ENCODE measurements around the gene NEUROG2.

The NEUROG2 gene

DNA sequence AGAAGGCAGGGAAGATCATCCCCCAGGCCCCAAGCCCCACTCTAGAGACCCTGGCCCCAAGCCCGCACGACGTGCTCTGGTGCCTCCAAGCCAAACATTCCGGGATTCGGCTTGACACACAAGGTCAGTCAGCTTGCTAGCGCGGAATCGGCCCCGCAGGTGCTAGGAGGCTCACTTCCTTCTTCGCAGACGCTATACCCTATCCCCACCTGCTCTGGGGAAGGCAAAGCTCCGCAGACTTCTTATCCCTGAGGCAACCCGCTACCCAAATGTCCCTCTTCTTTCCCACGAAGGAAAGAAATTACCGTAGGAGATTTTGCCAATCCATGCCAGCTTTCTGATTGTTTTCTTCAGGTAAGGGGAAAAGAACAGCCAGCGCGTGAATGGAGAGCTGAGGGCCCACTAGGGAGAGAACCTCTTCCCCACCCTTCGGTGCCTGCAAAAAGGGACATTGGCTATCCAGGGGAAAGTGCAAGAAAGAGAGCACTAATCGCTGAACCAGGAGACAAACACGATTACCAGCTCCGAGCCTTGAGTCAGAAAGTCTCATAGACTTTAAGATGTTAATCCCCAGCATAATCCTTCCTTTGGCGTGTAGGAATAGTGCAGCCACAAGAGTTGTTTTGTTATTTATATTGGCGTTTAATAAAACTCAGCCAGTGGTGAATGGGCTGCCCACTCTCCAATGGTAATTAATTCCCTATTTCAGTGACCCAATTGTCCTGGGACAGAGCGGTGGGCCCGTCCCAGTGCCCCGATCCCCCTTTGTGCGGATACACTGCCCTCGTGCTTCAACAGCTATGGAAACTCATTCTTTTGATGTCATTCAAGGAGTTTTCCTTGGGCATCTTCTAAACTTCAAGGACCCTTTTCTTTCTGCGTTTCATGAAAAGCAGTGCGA lies 5.4 kb upstream of the NEUROG2 start:
- no peak for DNase-seq (ENCODE audit: low read depth)

DNA sequence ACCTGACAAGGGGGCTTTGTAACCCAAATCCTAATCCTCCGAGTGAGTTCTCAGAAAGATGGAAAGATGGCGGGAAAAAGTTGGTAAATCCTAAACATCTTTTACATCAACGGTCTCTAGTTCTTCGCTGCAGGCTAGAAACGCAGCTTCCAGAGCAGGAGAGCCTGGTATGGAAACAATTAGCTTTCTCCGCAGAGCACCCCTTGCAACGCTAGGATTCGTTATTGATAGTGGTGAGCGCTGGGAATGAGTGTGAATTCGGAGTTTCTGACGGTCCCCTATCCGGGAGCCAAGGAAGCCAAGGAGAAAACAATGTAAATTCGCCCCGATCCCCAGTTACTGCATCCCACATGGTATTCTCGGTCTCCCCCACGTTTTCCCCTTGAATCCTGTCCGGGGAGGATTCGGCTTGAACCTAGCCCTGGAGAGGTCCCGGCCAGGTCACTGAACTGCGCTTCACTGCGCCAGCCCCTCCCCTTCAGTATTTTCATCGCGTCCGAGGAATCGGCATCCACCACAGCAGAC lies 4.7 kb upstream of the NEUROG2 start:
- DNase-seq (ENCODE audit: low read depth), result no peak

GRCh38 chr4:112519689-112520597 lies 4.0 kb upstream of the NEUROG2 start:
- DNase-seq (ENCODE audit: low read depth), result no peak

- no peak for DNase-seq (ENCODE audit: low read depth)
Measured at GRCh38 chr4:112518675-112519074, 2.7 kb upstream of the NEUROG2 start.

DNA sequence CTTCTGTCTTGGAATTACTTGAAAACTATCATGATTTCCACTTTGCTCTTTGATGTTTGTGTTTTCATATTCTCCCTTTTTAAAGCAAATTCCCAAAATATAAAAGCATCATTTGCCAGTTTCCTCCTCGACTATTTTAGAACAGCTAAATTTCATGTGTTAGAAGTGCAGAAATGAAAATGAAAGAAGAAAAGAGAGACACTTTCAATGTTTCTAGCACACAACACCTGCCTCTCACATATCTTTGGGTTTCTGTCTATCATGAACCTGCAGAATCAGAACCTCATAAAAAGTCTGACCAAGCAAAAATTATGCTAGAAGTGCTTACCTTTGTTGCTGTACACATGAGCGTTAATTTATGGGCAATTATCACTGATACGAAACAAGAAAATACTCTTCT lies 1.9 kb upstream of the NEUROG2 start:
- DNase-seq (ENCODE audit: low read depth), result no peak

DNA sequence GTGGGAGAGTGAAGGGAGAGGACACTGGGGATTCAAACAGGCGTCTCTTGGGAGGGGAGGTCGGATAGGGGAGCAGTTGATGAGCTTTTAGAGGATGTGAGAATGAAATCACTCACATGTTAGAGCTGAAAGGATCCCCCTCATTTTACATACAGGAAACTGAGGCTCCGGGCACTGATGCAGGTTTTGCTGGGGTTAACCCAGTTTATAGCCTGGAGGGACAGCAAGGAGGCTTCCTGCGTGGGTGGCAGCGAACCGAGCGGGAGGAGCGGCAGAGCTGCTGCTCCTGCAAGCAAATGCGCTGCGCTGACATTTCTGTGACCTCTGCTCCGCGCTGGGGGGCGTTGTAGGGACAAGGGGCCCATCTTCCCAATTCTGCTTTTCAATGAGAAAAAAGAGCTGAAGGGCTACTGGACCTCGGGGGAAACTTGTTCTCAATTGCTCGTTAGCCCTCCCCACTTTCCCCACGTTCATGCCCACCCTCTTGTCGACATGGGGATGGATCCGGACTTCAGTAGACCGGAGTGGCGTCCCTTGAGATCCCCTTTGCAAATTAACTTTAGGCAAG lies 1.2 kb upstream of the NEUROG2 start:
- DNase-seq (ENCODE audit: low read depth), result no peak

DNA sequence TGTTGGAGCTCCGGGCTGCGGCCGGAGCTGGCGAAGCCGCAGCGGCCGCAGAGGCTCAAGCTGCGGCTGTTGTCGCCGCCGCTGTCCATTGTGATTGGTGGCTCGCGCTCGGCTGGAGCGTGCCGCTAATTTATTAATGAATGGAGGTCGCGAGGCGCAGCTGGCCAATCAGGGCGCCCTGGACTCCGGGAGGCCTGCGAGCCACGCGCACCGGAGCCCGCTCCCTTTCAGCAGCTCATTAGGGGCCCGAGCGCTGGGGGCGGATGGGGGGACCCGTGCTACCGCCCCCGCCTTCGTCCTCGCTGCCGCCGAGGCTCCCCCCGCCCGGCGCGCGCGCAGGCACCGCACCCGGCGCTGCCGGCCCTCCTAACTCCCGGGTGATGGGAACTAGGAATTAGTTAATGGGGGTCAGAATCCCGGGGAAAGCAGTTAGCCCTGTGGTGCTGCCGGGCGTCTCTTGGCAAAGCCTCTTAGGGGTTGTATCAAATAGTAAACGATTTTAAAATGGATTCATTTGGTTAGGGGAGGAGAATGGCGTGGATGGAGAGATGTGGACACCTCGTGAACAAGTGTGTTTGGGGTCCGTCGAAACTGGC lies 589 bp upstream of the NEUROG2 start:
- no peak for DNase-seq (ENCODE audit: low read depth)

GRCh38 chr4:112515198-112516065 lies 548 bp downstream of the NEUROG2 start:
- no peak for DNase-seq (ENCODE audit: low read depth)

GRCh38 chr4:112514647-112515197 lies 1.3 kb downstream of the NEUROG2 start:
- no peak for DNase-seq (ENCODE audit: low read depth)

DNA sequence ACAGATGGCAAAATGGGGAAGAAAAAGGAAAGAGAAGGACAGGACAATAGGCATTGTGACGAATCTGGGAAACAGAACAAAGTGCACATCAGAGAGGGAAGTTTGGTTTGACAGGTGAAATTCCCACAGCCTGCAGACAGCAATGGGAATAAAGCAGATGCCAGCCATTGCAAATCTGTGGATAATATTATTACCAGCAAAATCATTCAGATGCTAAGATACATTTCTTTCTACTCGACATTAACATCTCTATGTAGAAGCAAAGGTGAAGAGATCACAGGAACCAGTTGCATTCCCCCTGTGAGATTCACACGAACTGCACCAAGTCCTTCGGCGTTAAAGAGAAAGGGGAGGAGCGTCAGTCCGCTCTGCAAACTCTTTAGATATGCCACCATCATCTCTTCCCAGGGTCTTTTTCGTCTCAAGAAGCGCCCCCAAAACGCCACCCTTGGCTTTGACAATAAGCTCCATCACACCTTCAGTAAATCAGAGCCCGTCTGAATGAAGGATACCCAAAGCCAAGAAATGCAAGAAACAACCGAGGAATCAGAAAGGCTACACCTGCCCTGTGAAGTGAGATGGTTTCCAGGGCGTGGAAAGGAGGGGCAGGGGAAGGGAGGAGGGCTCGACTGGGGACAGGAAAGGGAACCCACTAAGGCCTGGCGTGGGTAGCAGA lies 1.9 kb downstream of the NEUROG2 start:
- DNase-seq (ENCODE audit: low read depth), result no peak

- no peak for DNase-seq (ENCODE audit: low read depth)
Measured at GRCh38 chr4:112511803-112512118, 4.2 kb downstream of the NEUROG2 start.

DNA sequence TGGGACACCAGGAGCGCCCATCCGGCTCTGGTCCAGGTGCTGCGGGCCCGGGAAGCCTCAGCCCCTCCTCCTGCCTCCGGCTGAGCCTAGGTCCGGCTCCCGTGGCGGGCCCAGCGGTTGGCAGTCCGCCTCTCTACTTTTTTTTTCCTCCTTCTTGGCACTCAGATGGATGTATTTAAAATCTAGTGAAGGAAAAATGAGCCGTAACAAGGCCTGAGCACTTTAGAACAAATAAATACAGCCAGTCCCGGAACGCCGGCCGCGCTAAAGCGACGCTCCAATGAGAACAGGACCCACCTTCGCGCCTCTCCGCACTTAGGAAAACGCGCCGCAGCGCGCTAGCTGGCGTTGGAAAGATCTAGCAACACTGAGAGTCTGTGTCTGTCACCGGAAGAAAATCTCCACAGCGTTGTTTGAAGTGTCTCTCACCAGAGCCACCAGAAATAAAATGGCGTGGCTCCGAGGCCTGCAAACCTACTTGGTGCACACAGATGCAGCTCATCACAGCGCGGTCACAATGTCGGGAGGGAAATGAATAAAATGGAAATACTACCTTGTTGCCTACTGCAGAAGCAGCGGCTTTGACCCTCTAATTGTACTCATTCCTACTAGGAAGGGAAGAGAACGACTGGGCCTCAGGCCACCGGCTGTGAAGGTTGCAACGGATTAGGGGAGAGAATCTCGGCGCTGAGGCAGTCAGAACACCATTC lies 4.7 kb downstream of the NEUROG2 start:
- DNase-seq (ENCODE audit: low read depth), result no peak

- no peak for DNase-seq (ENCODE audit: low read depth)
Measured at GRCh38 chr4:112510291-112511092, 5.5 kb downstream of the NEUROG2 start.

- DNase-seq (ENCODE audit: low read depth), result no peak
Measured at GRCh38 chr4:112509243-112510141, 6.5 kb downstream of the NEUROG2 start.

- DNase-seq (ENCODE audit: low read depth), result no peak
Measured at GRCh38 chr4:112508356-112508755, 7.6 kb downstream of the NEUROG2 start.

DNA sequence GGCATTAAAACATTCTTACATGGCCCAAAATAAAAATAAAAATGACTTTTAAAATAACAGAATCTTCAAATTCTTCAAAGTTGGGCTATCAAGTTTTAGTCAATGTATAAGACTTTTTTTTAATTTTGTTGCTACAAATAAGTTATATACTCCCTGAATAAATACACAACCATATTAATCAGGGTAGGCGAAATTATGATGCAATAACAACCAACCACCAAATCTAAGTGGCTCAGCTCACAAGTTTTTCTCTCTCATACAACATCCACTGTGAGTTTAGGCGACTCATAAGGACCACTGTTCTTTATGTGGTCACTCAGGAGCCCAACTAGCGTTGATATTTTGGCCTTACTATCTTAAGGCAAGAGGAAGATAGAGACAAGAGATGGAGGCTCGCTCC lies 11.2 kb downstream of the NEUROG2 start:
- no peak for DNase-seq (ENCODE audit: low read depth)

DNA sequence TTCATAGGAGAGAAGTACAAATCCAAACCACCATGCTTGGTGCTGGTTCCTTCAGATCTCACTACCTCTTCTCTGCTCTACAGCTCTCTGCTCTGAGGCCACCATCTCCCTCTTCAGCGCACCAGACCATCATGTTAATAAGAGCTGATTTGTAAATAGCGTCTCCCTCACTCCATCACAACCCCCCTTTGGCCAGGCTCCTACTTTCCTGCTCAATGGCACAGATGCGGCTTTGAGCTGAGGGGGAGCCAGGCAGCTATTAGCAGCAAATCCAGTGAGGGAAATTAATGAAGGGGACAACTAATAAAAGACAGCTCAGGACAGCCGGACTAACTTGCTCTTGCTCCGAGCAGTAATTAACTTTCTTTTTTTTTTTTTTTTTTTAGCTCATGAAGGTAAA lies 13.1 kb downstream of the NEUROG2 start:
- no peak for DNase-seq (ENCODE audit: low read depth)

- no peak for DNase-seq (ENCODE audit: low read depth)
Measured at GRCh38 chr4:112492321-112492720, 23.7 kb downstream of the NEUROG2 start.

Measured in stimulated activated CD8-positive, alpha-beta memory T cell treated with anti-CD3 and anti-CD28 coated beads, Interleukin-15, amount 100 ng/mL, for 1 hour (primary cell).